Measurements from ENCODE around the gene C16orf95. TPM values are rescaled to one million over a fixed set of nuclear protein-coding genes. Genes with fewer than 3 reads are reported as not detected.

Gene C16orf95
- total RNA-seq, 1 donor: 0.42 TPM

DNA sequence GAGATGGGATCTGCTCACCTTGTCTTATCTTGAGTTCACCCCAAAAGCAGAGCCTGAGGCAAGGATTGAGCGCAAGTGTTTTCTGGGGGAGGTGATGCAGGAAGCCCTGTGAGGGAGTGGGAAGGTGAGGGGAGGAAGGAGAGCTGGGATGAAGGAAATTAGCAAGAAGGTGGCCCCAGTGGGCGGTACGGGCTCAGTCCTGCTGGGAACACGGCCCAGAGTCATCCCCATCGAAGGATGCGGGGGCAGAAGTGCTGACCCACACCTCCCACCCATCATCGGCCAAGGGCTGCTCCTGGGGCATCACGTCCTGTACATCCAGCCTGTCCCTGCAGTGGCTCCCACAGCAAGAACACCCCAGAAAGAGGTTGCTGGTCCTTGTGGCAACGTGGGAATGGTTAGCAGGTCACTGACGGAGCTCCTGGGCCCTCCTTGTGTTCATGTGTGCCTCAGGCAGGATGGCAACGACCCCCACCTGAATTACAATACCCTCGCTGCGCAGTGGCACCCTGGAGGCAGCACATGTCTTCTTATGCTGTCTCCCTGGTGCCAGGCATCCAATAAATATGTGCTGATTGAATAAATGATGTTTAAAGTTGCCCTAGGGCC lies 18.2 kb downstream of the C16orf95 start:
- Histone ChIP-seq H3K4me1 (ENCODE audit: insufficient read depth, low read length) (no peaks in the 10 kb centered on the region), H3K9me3 (ENCODE audit: low read depth, low read length) (no peaks in the 10 kb centered on the region), H3K4me3 (ENCODE audit: low read length) (no peak overlapping the region), H3K27me3 (ENCODE audit: insufficient read depth, low read length) (no peaks in the 10 kb centered on the region)

DNA sequence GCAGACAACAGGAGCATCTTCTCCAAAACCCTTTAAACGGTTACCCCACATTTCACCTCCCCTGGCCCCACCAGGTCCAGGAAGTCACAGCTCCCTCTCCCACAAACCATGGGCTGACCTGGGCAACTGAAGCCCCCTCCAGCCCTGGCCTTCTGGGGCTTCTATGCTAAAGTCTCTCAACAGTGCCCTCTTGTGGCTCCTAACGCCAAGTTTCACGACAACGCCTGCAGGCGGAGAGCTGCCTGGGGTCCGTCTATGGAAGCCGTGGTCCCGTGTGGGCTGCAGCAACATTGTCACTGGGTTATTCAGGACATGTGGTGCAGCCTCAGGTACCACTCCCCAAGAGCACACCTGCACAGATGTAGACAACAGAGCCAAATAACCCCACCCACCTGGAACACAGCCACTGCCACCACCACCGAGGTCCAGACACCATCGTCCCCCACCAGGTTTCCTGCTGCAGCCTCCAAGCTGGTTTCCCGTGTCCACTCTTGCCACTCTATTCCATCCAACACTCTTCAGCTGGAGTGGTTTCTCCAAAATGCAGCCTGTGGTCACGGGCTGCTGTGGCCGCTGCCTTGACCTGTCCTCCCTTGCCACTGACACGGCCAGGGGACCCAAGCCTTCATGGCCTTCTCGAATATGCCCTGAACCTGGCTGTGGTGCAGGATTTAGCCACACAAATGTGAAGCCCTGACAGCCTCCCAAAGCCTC lies 19.1 kb downstream of the C16orf95 start:
- no peak overlapping the region for H3K4me3 ChIP-seq (ENCODE audit: low read length)

DNA sequence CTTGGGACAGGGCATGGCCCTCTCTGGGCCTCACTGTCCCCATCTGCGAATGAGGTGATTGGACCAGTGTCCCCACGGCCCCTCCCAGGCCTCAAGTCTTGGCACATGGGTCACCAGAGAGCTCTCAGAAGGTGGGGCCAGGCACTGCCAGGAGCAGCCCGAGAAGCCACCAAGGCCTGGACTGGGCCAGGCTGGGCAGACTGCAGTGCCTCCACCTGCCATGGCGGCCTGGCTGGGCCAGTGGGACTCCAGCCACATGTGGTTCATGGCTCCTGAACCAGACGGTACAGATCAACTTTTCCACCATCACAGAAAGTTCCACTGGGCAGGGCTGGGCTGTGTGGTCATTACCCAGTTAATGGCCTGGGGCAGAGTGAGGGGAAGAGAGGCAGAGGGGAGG lies 19.8 kb downstream of the C16orf95 start:
- Histone ChIP-seq H3K4me3 (ENCODE audit: low read length) (no peak overlapping the region), H3K9me3 (ENCODE audit: low read depth, low read length) (no peaks in the 10 kb centered on the region), H3K4me1 (ENCODE audit: insufficient read depth, low read length) (no peaks in the 10 kb centered on the region), H3K27me3 (ENCODE audit: insufficient read depth, low read length) (no peaks in the 10 kb centered on the region)

More for the DNA sequence above, 19.1 kb downstream of the C16orf95 start:
- H3K4me1 ChIP-seq (ENCODE audit: insufficient read depth, low read length): no peaks in the 10 kb centered on the region
- H3K27me3 ChIP-seq (ENCODE audit: insufficient read depth, low read length): no peaks in the 10 kb centered on the region
- H3K9me3 ChIP-seq (ENCODE audit: low read depth, low read length): no peaks in the 10 kb centered on the region

DNA sequence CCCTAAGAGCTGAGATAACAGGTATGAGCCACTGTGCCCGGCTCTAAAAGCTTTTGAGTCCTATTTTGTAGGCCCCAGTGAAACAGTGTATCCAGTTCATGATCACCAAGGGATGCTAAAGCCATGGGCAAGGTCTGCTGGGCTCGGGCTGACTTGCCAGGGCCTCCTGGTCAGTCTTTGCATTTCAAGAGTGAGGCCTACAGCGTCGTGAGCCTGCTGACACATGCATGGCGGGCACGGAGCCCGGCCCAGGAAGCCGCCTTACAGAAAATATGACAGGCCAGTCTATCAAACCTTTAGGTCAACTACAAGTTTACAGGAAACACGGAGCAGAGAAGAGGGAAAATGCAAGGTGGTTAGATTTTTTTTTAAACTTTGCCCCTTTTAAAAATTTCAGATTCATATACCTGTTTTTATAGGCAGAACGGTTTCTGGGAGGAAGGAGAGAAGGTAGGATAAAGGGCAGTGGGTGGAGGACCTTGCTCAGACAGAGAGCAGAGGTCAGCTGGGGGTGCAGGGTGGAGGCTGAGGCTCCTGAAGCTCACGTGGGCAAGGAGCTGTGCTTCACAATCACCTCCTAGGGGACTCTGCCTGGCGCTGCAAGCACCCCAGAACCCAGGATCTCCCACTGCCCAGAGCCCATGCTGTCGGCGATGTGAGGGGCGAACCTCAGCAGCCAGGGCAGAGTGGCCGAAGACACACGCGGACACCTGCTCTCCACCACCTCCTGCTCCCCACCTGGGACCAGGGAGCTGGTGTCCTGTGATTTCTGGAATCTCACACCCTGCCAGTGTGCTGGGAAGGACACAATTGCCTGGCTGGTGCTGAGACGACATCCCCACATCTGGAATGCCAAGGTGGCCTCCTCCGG lies 21.3 kb downstream of the C16orf95 start:
- H3K9me3 ChIP-seq (ENCODE audit: low read depth, low read length): no peaks in the 10 kb centered on the region
- H3K4me1 ChIP-seq (ENCODE audit: insufficient read depth, low read length): no peaks in the 10 kb centered on the region
- no peaks in the 10 kb centered on the region for H3K27me3 ChIP-seq (ENCODE audit: insufficient read depth, low read length)
- H3K4me3 ChIP-seq (ENCODE audit: low read length): no peak overlapping the region

DNA sequence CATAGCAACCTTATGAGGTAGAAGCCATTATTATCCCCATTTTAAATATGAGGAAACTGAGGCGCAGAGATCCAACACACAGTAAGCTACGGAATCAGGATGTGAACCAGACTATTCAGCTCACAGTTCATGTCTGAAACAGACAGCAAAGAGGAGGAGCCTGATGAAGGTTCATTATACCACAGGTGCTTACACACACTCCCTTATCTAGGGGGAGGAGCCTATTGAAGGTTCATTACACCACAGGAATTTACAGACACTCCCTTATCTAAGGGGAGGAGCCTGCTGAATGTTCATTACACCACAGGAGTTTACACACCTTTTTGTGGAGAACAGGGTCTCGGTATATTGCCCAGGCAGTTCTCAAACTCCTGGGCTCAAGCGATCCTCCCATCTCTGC lies 21.9 kb downstream of the C16orf95 start:
- H3K4me1 ChIP-seq (ENCODE audit: insufficient read depth, low read length): no peaks in the 10 kb centered on the region
- no peaks in the 10 kb centered on the region for H3K27me3 ChIP-seq (ENCODE audit: insufficient read depth, low read length)

DNA sequence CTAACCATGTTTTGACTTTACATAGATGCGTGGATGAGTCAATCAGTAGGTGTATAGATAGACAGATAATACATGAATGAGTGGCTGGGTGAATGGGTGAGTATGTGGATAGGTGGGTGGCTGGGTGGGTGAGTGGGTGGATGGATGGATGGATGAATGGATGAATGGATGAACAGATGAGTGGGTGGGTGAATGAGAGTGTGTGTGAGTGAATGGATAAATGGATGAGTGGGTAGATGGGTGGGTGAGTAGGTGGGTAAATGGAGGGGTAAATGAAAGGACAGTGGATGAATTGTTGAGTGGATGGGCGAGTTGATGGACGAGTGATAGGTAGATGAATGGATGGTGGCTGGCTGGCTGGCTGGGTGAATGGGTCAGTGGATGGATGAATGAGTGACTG lies 23.2 kb downstream of the C16orf95 start:
- H3K9me3 ChIP-seq (ENCODE audit: low read depth, low read length): no peaks in the 10 kb centered on the region
- H3K27me3 ChIP-seq (ENCODE audit: insufficient read depth, low read length): no peaks in the 10 kb centered on the region
- no peaks in the 10 kb centered on the region for H3K4me1 ChIP-seq (ENCODE audit: insufficient read depth, low read length)
- H3K4me3 ChIP-seq (ENCODE audit: low read length): no peak overlapping the region

More for the DNA sequence above, 21.9 kb downstream of the C16orf95 start:
- no peak overlapping the region for H3K4me3 ChIP-seq (ENCODE audit: low read length)
- no peaks in the 10 kb centered on the region for H3K9me3 ChIP-seq (ENCODE audit: low read depth, low read length)

DNA sequence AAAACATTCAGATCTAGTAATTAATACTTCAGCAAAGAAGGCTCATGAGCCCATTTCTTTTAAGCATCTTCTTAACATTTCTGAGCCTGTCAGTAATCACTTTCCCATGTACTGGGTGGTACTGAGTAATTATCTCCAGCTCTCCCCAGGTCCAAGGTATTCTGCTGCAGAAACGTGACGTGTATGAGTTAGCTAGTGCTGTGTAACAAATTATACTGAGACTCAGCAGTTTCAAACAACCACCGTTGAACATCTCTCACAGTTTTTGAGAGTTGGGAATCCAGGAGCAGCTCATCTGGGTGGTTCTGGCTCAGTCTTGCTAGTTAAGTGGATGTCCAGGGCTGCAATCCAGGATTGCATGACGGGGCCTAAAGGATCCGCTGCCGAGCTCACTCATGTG lies 25.2 kb downstream of the C16orf95 start:
- H3K4me3 ChIP-seq (ENCODE audit: low read length): no peak overlapping the region
- H3K9me3 ChIP-seq (ENCODE audit: low read depth, low read length): no peaks in the 10 kb centered on the region
- no peaks in the 10 kb centered on the region for H3K4me1 ChIP-seq (ENCODE audit: insufficient read depth, low read length)
- no peaks in the 10 kb centered on the region for H3K27me3 ChIP-seq (ENCODE audit: insufficient read depth, low read length)

DNA sequence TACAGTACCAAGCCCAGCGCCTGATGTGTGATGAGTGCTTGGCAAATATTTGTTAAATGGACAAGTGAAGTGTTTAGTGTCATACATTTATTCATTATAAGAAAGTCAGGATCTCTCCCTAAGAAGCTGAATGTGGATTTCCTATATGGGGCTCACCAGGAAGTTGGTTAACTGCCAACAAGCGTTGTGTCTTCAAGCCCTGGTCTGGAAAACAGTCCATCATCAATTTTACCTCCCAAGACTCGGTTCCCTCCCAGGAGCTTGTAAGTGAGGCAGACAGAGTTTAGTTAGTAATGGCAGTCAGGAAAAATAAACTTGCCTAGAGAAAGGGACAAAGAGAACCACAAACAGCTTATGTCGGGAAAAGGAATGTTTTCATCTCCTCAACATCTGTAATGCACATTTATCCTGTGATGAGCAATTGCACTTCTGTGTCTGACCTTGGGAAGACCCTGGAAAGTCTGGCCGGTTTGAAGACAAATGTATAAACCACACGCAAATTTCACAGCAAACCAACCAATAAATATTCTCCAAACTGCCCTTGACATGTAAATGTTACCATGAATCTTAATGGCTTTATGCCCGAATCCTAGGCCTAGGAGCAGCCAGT lies 28.3 kb downstream of the C16orf95 start:
- no peaks in the 10 kb centered on the region for H3K27me3 ChIP-seq (ENCODE audit: insufficient read depth, low read length)
- no peaks in the 10 kb centered on the region for H3K4me1 ChIP-seq (ENCODE audit: insufficient read depth, low read length)
- no peaks in the 10 kb centered on the region for H3K9me3 ChIP-seq (ENCODE audit: low read depth, low read length)
- H3K4me3 ChIP-seq (ENCODE audit: low read length): no peak overlapping the region

DNA sequence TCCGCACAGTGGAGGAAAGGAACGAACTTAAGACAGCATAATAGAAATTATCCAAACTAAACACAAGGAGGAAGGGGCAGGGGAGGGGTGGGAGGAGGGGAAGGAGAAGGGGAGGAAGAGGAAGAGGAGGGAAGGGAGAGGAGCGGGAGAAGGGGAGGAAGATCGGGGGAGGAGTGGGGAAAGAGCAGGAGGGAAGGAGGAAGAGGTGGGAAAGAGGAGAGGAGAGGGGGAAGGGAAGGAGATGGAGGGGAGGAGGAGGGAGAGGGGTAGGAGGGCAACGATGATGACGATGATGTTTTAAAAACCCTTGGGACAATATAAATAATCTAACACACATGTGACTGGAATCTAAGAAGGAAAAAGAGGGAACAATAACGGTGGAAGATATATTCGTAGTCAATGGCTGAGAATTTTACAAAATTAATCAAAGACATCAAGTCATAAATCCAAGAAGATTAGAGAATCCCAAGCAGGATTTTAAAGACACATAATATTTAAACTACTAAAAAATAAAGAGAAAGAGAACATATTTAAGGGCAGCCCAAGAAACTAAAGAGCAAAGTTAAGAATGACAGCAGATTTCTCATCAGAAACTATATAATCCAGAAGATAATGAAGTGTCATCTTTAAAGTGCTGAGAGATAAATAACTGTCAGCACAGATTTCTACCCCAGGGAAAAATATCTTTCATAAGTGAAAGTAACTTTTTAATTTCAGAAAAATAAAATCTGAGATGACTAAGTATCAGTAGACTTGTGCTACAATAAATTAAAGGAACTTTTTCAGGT lies 30.2 kb downstream of the C16orf95 start:
- H3K4me3 ChIP-seq (ENCODE audit: low read length): no peak overlapping the region
- no peaks in the 10 kb centered on the region for H3K27me3 ChIP-seq (ENCODE audit: insufficient read depth, low read length)
- H3K9me3 ChIP-seq (ENCODE audit: low read depth, low read length): no peaks in the 10 kb centered on the region
- no peaks in the 10 kb centered on the region for H3K4me1 ChIP-seq (ENCODE audit: insufficient read depth, low read length)

DNA sequence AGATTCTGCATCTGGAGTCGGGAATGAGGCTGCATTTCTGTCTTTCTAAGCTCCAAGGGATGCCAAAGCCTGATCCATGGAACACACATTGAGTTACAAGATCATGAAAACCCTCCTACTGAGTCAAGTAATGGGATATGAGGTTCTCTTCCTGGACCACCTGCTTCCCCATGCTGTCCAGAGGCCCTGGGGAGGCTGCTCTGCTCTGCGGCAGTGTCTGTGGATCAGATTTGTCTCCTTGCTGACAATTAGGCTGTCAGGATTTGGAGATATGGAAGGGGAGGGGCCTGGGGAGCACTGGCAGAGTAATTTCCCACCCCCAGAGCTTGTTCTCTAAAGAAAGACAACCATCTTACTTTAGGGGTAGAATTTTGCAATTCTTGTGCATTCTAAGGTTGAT lies 33.0 kb downstream of the C16orf95 start:
- H3K4me1 ChIP-seq (ENCODE audit: insufficient read depth, low read length): no peaks in the 10 kb centered on the region
- H3K27me3 ChIP-seq (ENCODE audit: insufficient read depth, low read length): no peaks in the 10 kb centered on the region
- H3K9me3 ChIP-seq (ENCODE audit: low read depth, low read length): no peaks in the 10 kb centered on the region
- no peak overlapping the region for H3K4me3 ChIP-seq (ENCODE audit: low read length)

DNA sequence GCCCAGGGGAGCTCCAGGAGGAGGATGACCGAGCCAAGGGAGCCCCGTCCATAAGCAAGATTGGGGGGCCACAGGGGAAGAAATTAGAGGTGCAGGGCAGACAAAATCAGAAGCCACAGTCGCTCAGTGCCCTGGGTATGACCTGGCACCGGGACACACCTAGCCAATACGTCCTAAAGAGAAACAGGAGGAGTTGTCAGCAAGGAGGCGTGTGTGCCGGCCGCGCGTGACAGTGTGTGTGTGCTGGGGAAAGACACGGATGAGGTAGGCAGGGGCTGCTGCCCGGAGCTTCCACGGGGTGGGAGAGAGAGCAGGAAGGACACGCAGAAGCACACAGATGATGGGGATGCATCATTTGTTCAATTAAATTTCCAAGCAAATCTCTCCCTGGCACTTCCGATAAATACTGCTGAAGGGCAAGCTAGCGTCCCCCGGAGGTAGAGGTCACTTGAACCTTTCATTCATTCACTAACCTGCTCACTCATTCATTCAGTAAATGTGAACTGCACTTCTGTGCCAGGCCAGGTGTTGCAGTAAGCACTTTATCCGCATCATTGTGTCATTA lies 38.0 kb downstream of the C16orf95 start:
- no peaks in the 10 kb centered on the region for H3K4me1 ChIP-seq (ENCODE audit: insufficient read depth, low read length)
- H3K4me3 ChIP-seq (ENCODE audit: low read length): no peak overlapping the region
- no peaks in the 10 kb centered on the region for H3K27me3 ChIP-seq (ENCODE audit: insufficient read depth, low read length)
- H3K9me3 ChIP-seq (ENCODE audit: low read depth, low read length): no peaks in the 10 kb centered on the region

DNA sequence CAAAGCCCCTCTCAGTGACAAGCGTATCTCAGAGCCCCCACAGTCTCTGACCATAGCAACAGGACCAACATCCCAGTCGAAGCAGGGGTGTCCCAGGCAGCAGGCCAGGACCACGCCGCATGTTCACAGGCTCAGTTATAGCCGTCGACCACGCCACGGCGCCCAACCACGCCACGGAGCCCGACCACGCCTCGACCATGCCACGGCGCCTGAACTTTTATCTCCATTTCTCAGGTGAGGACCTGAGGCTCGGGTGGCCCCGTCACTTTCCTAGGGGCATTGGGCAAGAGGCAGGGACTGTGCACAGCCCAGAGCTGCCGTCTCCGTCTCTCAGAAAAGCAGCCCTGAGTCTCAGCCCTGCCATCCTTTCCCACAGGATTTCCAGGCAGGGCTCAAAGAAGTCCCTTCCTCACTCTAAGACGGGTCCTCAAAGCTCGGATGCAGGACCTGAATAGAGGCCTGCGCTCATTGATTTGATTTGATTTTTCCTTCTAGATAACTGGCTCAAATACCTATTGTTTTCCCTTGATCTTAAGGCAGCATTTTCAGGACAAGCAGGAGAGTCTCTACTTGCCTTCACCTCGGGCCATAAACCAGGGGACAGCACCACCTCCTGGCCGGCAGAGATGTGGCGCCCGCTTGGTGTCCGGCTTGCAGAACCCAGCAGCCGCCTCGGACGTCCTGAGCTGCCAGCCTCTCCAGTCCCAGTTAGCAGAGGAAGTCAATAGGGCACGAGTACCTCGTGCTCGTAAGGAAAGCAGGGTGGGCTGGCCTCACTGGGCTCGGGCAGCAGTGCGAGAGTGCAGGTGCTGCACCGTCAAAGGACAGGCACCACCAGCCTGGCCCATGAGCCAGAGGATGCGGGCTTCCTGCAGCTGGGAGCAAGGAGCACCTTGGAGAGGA lies 38.8 kb downstream of the C16orf95 start:
- H3K9me3 ChIP-seq (ENCODE audit: low read depth, low read length): no peaks in the 10 kb centered on the region
- no peaks in the 10 kb centered on the region for H3K27me3 ChIP-seq (ENCODE audit: insufficient read depth, low read length)
- H3K4me1 ChIP-seq (ENCODE audit: insufficient read depth, low read length): no peaks in the 10 kb centered on the region
- no peak overlapping the region for H3K4me3 ChIP-seq (ENCODE audit: low read length)

DNA sequence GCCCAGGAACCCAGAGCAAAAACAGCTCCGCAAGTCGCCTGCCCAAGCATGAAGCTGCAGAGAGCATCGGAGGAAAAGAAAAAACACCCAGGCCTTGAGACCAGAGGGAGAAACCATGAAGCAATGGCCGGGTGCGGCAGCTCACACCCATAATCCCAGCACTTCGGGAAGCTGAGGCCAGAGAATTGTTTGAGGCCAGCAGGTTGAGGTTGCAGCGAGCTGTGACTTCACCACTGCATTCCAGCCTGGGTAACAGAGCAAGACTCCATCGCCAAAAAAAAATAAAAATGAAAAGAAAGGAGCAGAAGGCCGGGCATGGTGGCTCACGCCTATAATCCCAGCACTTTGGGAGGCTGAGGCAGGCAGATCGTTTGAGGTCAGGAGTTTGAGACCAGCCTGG lies 40.3 kb downstream of the C16orf95 start:
- H3K4me3 ChIP-seq (ENCODE audit: low read length): no peak overlapping the region
- no peaks in the 10 kb centered on the region for H3K9me3 ChIP-seq (ENCODE audit: low read depth, low read length)
- H3K4me1 ChIP-seq (ENCODE audit: insufficient read depth, low read length): no peaks in the 10 kb centered on the region
- no peaks in the 10 kb centered on the region for H3K27me3 ChIP-seq (ENCODE audit: insufficient read depth, low read length)

All from mononuclear cell (primary cell).